Measurements from ENCODE around the gene XKR3. TPM values are rescaled to one million over a fixed set of nuclear protein-coding genes. Genes with fewer than 3 reads are reported as not detected.

The XKR3 gene
- total RNA-seq, 1 experiment from 2014 or later = 0.17 TPM

DNA sequence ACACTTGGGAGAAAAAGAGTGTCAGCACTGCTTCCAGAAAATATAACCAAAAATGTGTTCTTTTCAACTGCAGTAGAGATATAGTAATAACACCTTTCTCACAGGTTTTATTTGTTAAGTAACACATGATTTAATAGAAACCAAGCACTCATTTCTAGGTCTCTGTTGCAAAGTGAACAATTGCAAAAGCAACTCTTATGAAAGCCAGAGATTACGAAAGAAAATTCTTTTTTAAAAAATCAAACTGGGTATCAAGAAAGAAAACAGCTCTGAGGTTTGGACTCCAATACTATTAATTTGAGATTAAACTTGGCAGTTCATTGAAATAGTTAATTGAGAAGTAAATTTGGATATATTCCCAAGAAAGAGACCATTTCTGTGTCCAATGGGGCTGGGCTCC is 9.8 kb upstream of the XKR3 start:
- no peaks in the 10 kb centered on the region for H3K36me3 ChIP-seq (ENCODE audit: insufficient read depth, low read length, poor library complexity, severe bottlenecking)
- TF ChIP-seq EZH2 (IDR thresholded peaks at IDR 0.05; ENCODE audit: borderline replicate concordance, low read depth, low read length, poor library complexity, severe bottlenecking) = no peak
- TF ChIP-seq, protein P1, sequence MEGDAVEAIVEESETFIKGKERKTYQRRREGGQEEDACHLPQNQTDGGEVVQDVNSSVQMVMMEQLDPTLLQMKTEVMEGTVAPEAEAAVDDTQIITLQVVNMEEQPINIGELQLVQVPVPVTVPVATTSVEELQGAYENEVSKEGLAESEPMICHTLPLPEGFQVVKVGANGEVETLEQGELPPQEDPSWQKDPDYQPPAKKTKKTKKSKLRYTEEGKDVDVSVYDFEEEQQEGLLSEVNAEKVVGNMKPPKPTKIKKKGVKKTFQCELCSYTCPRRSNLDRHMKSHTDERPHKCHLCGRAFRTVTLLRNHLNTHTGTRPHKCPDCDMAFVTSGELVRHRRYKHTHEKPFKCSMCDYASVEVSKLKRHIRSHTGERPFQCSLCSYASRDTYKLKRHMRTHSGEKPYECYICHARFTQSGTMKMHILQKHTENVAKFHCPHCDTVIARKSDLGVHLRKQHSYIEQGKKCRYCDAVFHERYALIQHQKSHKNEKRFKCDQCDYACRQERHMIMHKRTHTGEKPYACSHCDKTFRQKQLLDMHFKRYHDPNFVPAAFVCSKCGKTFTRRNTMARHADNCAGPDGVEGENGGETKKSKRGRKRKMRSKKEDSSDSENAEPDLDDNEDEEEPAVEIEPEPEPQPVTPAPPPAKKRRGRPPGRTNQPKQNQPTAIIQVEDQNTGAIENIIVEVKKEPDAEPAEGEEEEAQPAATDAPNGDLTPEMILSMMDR (conservative IDR thresholded peaks at IDR 0.05; ENCODE audit: low read depth, low read length) = no peak
- intact Hi-C loops (cut with micrococcal nuclease; ENCODE audit: unreplicated experiment) = loop anchor here (10.0 kb wide), 1 partner anchor 50 kb away; no protein-coding TSS in a partner anchor
- no TSS peak for BruUV-seq (replicated peaks)
- H3K4me1 ChIP-seq (ENCODE audit: insufficient read depth, low read length, poor library complexity, severe bottlenecking) = no peaks in the 10 kb centered on the region
- no peak for DNase-seq (ENCODE audit: low spot score)
- peaks cover 5% of the 10 kb centered on the region for H3K9me3 ChIP-seq (ENCODE audit: low read depth, low read length, poor library complexity, severe bottlenecking)
- ChIA-PET POLR2A (ENCODE audit: low non-redundant PET) (no interaction called here), CTCF (no interaction called here)
- H3K4me3 ChIP-seq (ENCODE audit: low read depth, low read length, poor library complexity, severe bottlenecking) = no peak overlapping the region
- H3K27me3 ChIP-seq (replicated peaks; ENCODE audit: insufficient read depth, low read depth, low read length, poor library complexity) = no peaks in the 10 kb centered on the region
- H3K27ac ChIP-seq (ENCODE audit: low read depth, low read length, poor library complexity, severe bottlenecking) = no peak overlapping the region

DNA sequence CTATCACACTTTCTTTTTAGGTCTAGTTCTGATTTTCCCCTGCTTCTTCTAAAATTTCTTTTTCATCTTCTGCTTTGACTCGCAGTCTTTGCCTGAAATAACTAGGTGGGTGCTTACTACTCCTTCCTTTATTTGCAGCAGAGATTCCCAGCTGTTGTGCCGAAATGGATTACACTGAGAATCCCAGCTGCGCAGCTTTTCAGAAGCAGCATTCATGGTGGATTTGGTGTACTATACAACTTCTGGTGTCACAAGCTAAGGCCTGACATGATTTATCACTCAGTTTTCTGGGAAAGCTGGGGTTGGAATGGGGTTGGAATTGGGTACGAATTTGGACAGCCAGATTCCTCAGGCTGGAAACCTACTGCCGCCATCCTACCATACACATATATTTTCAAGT is 6.0 kb upstream of the XKR3 start:
- CTCF ChIA-PET = no interaction called here
- H3K36me3 ChIP-seq (ENCODE audit: insufficient read depth, low read length, poor library complexity, severe bottlenecking) = no peaks in the 10 kb centered on the region
- DNase-seq (ENCODE audit: low spot score) = no peak
- no TSS peak for BruUV-seq (replicated peaks)
- no peak overlapping the region for H3K27ac ChIP-seq (ENCODE audit: low read depth, low read length, poor library complexity, severe bottlenecking)
- POLR2A ChIA-PET (ENCODE audit: low non-redundant PET) = no interaction called here
- no peaks in the 10 kb centered on the region for H3K4me1 ChIP-seq (ENCODE audit: insufficient read depth, low read length, poor library complexity, severe bottlenecking)
- H3K4me3 ChIP-seq (ENCODE audit: low read depth, low read length, poor library complexity, severe bottlenecking) = no peak overlapping the region
- no peaks in the 10 kb centered on the region for H3K27me3 ChIP-seq (replicated peaks; ENCODE audit: insufficient read depth, low read depth, low read length, poor library complexity)
- H3K9me3 ChIP-seq (ENCODE audit: low read depth, low read length, poor library complexity, severe bottlenecking) = peaks cover 8% of the 10 kb centered on the region
- intact Hi-C loops (cut with micrococcal nuclease; ENCODE audit: unreplicated experiment) = loop anchor here (10.0 kb wide), 1 partner anchor 46 kb away; no protein-coding TSS in a partner anchor
- no peak for TF ChIP-seq EZH2 (IDR thresholded peaks at IDR 0.05; ENCODE audit: borderline replicate concordance, low read depth, low read length, poor library complexity, severe bottlenecking)
- TF ChIP-seq, protein P1 (conservative IDR thresholded peaks at IDR 0.05; ENCODE audit: low read depth, low read length) = no peak

DNA sequence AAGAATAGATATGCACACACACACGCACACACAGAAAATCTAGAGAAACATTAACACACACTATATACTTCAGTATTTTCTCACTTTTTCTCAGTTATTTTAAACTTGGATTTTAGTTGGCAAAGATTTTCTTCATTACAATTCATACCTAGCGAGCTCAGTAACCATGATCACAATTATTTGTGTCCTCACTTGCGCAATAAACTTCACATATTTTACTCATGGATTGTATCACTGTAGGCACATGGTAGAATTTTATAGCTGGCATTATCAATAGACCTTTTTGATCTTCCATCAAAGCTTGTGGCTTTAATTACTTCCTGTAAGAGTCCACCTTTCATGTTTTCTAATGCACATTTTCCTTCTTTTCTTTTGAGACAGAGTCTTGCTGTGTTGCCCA is 4.8 kb upstream of the XKR3 start:
- ChIA-PET CTCF (no interaction called here), POLR2A (ENCODE audit: low non-redundant PET) (no interaction called here)

More for the DNA sequence above, 4.8 kb upstream of the XKR3 start:
- Histone ChIP-seq H3K27me3 (replicated peaks; ENCODE audit: insufficient read depth, low read depth, low read length, poor library complexity) (no peaks in the 10 kb centered on the region), H3K4me1 (ENCODE audit: insufficient read depth, low read length, poor library complexity, severe bottlenecking) (no peaks in the 10 kb centered on the region), H3K4me3 (ENCODE audit: low read depth, low read length, poor library complexity, severe bottlenecking) (no peak overlapping the region), H3K36me3 (ENCODE audit: insufficient read depth, low read length, poor library complexity, severe bottlenecking) (no peaks in the 10 kb centered on the region), H3K27ac (ENCODE audit: low read depth, low read length, poor library complexity, severe bottlenecking) (no peak overlapping the region), H3K9me3 (ENCODE audit: low read depth, low read length, poor library complexity, severe bottlenecking) (peaks cover 8% of the 10 kb centered on the region)
- DNase-seq (ENCODE audit: low spot score) = no peak
- no peak for TF ChIP-seq EZH2 (IDR thresholded peaks at IDR 0.05; ENCODE audit: borderline replicate concordance, low read depth, low read length, poor library complexity, severe bottlenecking)
- TF ChIP-seq, protein P1 (conservative IDR thresholded peaks at IDR 0.05; ENCODE audit: low read depth, low read length) = no peak
- intact Hi-C loops (cut with micrococcal nuclease; ENCODE audit: unreplicated experiment) = loop anchor here (10.0 kb wide), 1 partner anchor 45 kb away; no protein-coding TSS in a partner anchor
- BruUV-seq (replicated peaks) = no TSS peak
